ENCODE results near the gene AMIGO3.

The AMIGO3 gene

GRCh38 chr3:49667701-49668413, 51.6 kb downstream of the AMIGO3 start:
- DNase-seq (ENCODE audit: low read depth in 3 of 3): no peak

Data from stimulated activated CD4-positive, alpha-beta T cell treated with anti-CD3 and anti-CD28 coated beads, TNF-alpha, amount 100 ng/mL, for 24 hours (primary cell).